Measurements from ENCODE around the gene PLA2G6. TPM values are rescaled to one million over a fixed set of nuclear protein-coding genes. Genes with fewer than 3 reads are reported as not detected.
A peak's percentile ranks its signal among the peaks of the same experiment; 100 is the strongest.

Gene PLA2G6
- total and polyA plus RNA-seq, 2 of the 13 experiments (the other 11 are each of a cell fraction or from before 2014, with no cell fraction given), result 4.8 to 11.5 TPM

GRCh38 chr22:38191731-38192474 lies 10.3 kb upstream of the PLA2G6 start (continued):
- TF ChIP-seq, protein P1, sequence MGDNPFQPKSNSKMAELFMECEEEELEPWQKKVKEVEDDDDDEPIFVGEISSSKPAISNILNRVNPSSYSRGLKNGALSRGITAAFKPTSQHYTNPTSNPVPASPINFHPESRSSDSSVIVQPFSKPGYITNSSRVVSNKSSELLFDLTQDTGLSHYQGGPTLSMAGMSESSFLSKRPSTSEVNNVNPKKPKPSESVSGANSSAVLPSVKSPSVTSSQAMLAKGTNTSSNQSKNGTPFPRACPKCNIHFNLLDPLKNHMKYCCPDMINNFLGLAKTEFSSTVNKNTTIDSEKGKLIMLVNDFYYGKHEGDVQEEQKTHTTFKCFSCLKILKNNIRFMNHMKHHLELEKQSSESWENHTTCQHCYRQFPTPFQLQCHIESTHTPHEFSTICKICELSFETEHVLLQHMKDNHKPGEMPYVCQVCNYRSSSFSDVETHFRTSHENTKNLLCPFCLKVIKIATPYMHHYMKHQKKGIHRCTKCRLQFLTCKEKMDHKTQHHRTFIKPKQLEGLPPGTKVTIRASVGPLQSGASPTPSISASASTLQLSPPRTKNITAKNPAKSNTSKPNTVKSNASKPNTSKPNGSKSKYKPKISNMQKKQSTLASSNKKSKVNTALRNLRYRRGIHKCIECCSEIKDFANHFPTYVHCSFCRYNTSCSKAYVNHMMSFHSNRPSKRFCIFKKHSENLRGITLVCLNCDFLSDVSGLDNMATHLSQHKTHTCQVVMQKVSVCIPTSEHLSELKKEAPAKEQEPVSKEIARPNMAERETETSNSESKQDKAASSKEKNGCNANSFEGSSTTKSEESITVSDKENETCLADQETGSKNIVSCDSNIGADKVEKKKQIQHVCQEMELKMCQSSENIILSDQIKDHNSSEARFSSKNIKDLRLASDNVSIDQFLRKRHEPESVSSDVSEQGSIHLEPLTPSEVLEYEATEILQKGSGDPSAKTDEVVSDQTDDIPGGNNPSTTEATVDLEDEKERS (CRISPR knock-in tag; IDR thresholded peaks at IDR 0.05), result 0 out of 2 replicates have a peak, but pooled peaks have one; percentile 55
- TF ChIP-seq, protein P2, sequence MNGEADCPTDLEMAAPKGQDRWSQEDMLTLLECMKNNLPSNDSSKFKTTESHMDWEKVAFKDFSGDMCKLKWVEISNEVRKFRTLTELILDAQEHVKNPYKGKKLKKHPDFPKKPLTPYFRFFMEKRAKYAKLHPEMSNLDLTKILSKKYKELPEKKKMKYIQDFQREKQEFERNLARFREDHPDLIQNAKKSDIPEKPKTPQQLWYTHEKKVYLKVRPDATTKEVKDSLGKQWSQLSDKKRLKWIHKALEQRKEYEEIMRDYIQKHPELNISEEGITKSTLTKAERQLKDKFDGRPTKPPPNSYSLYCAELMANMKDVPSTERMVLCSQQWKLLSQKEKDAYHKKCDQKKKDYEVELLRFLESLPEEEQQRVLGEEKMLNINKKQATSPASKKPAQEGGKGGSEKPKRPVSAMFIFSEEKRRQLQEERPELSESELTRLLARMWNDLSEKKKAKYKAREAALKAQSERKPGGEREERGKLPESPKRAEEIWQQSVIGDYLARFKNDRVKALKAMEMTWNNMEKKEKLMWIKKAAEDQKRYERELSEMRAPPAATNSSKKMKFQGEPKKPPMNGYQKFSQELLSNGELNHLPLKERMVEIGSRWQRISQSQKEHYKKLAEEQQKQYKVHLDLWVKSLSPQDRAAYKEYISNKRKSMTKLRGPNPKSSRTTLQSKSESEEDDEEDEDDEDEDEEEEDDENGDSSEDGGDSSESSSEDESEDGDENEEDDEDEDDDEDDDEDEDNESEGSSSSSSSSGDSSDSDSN (CRISPR knock-in tag; IDR thresholded peaks at IDR 0.05), result 0 out of 2 replicates have a peak, but pooled peaks have one; percentile 22
- TF ChIP-seq ZNF260 (CRISPR knock-in tag; IDR thresholded peaks at IDR 0.05; ENCODE audit: borderline replicate concordance, low read depth) (no peak), ISL2 (CRISPR knock-in tag; IDR thresholded peaks at IDR 0.05) (no peak), ZNF18 (CRISPR knock-in tag; IDR thresholded peaks at IDR 0.05; ENCODE audit: insufficient replicate concordance) (peak; percentile 39), ELF3 (CRISPR knock-in tag; IDR thresholded peaks at IDR 0.05) (peak; percentile 50; the same call in 1 of the 2 replicates), SCMH1 (CRISPR knock-in tag; IDR thresholded peaks at IDR 0.05; ENCODE audit: borderline replicate concordance) (no peak), ETV6 (CRISPR knock-in tag; conservative IDR thresholded peaks at IDR 0.05) (no peak), SALL1 (CRISPR knock-in tag; IDR thresholded peaks at IDR 0.05) (peak; percentile 34; the same call in 1 of the 2 replicates), ZFX (CRISPR knock-in tag; IDR thresholded peaks at IDR 0.05; ENCODE audit: low read depth) (0 out of 2 replicates have a peak, but pooled peaks have one; percentile 23), ELF1 (CRISPR knock-in tag; IDR thresholded peaks at IDR 0.05) (no peak)
- TF ChIP-seq, protein P3, sequence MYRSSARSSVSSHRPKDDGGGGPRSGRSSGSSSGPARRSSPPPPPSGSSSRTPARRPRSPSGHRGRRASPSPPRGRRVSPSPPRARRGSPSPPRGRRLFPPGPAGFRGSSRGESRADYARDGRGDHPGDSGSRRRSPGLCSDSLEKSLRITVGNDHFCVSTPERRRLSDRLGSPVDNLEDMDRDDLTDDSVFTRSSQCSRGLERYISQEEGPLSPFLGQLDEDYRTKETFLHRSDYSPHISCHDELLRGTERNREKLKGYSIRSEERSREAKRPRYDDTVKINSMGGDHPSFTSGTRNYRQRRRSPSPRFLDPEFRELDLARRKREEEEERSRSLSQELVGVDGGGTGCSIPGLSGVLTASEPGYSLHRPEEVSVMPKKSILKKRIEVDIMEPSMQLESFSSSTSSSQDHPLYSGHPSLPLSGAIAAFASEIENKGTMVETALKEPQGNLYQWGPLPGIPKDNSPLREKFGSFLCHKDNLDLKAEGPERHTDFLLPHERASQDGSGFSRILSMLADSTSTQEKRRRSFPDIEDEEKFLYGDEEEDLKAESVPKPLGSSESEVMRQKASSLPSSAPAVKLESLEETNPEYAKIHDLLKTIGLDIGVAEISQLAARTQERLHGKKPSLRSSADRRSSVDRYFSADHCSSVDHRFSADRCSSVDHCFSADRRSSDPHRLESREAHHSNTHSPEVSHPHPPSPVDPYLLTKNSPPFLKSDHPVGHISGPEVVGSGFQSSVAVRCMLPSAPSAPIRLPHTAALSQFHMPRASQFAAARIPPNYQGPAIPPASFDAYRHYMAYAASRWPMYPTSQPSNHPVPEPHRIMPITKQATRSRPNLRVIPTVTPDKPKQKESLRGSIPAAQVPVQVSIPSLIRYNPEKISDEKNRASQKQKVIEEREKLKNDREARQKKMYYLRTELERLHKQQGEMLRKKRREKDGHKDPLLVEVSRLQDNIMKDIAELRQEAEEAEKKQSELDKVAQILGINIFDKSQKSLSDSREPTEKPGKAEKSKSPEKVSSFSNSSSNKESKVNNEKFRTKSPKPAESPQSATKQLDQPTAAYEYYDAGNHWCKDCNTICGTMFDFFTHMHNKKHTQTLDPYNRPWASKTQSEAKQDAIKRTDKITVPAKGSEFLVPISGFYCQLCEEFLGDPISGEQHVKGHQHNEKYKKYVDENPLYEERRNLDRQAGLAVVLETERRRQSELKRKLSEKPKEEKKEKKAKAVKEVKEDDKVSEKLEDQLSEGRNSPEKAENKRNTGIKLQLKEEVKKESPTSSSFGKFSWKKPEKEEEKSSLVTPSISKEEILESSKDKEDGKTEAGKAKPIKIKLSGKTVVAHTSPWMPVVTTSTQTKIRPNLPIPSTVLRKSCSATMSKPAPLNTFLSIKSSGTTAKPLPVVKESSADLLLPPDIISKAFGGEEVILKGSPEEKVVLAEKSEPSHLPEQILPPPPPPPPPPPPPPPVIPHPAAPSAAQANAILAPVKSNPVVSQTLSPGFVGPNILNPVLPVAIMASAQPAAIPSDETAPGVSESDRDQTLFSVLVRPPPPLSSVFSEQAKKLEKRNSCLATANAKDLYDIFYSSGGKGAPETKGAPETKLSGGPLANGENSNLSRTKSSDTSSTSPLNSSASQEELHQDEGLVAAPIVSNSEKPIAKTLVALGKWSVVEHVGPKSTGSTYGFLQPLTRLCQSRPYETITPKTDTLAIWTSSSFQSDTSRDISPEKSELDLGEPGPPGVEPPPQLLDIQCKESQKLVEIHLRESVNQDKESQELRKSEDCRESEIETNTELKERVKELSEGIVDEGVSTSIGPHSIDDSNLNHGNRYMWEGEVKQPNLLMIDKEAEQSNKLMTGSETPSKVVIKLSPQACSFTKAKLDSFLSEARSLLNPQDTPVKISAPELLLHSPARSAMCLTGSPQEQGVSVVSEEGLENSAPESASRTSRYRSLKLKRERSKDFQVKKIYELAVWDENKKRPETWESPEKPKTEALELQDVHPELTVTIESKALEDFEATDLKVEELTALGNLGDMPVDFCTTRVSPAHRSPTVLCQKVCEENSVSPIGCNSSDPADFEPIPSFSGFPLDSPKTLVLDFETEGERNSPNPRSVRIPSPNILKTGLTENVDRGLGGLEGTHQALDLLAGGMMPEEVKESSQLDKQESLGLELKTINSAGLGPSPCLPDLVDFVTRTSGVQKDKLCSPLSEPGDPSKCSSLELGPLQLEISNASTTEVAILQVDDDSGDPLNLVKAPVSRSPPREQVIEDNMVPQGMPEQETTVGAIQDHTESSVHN (CRISPR knock-in tag; IDR thresholded peaks at IDR 0.05), result 0 out of 2 replicates have a peak, but pooled peaks have one; percentile 46
